ENCODE measurements around the gene ZNF862. TPM values are rescaled to one million over a fixed set of nuclear protein-coding genes. Genes with fewer than 3 reads are reported as not detected.

Gene ZNF862
- total RNA-seq, 1 donor from 2014 or later, result 20.7 TPM

GRCh38 chr7:149862156-149862555 is 24.0 kb downstream of the ZNF862 start:
- ATAC-seq (peak in 1 of 2 donors; percentile 16), DNase-seq (no peak)
- TF ChIP-seq CTCF (IDR thresholded peaks at IDR 0.05), result no peak
- intact Hi-C loops (cut with DNase I), result no loop called here
- H3K27ac ChIP-seq, result no peak overlapping the region
- H3K4me3 ChIP-seq, result no peak overlapping the region
- H3K9me3 ChIP-seq, result no peaks in the 10 kb centered on the region
- peaks cover 69% of the 10 kb centered on the region for H3K36me3 ChIP-seq
- H3K4me1 ChIP-seq, result peaks cover 12% of the 10 kb centered on the region
- H3K27me3 ChIP-seq (ENCODE audit: low read depth), result no peaks in the 10 kb centered on the region

- no peaks in the 10 kb centered on the region for H3K9me3 ChIP-seq
- H3K36me3 ChIP-seq, result peaks cover 69% of the 10 kb centered on the region
- intact Hi-C loops (cut with DNase I), result no loop called here
- no peaks in the 10 kb centered on the region for H3K27me3 ChIP-seq (ENCODE audit: low read depth)
- no peak overlapping the region for H3K27ac ChIP-seq
- ATAC-seq, result no peak
- TF ChIP-seq CTCF (IDR thresholded peaks at IDR 0.05), result no peak
- H3K4me3 ChIP-seq, result no peak overlapping the region
- H3K4me1 ChIP-seq, result peaks cover 12% of the 10 kb centered on the region
- no peak for DNase-seq
These were observed 25.3 kb downstream of the ZNF862 start for GRCh38 chr7:149863500-149863899.

- H3K4me1 ChIP-seq, result peaks cover 12% of the 10 kb centered on the region
- H3K27ac ChIP-seq, result no peak overlapping the region
- DNase-seq (no peak), ATAC-seq (no peak)
- H3K9me3 ChIP-seq, result no peaks in the 10 kb centered on the region
- intact Hi-C loops (cut with DNase I), result no loop called here
- H3K4me3 ChIP-seq, result no peak overlapping the region
- TF ChIP-seq CTCF (IDR thresholded peaks at IDR 0.05), result no peak
- no peaks in the 10 kb centered on the region for H3K27me3 ChIP-seq (ENCODE audit: low read depth)
- peaks cover 69% of the 10 kb centered on the region for H3K36me3 ChIP-seq
These were observed 25.8 kb downstream of the ZNF862 start for GRCh38 chr7:149864023-149864422.

- H3K36me3 ChIP-seq, result peaks cover 63% of the 10 kb centered on the region
- H3K4me3 ChIP-seq, result no peak overlapping the region
- no peaks in the 10 kb centered on the region for H3K27me3 ChIP-seq (ENCODE audit: low read depth)
- ATAC-seq (no peak), DNase-seq (no peak)
- intact Hi-C loops (cut with DNase I), result no loop called here
- peaks cover 12% of the 10 kb centered on the region for H3K4me1 ChIP-seq
- no peaks in the 10 kb centered on the region for H3K9me3 ChIP-seq
- no peak for TF ChIP-seq CTCF (IDR thresholded peaks at IDR 0.05)
- no peak overlapping the region for H3K27ac ChIP-seq
These were observed 26.6 kb downstream of the ZNF862 start for GRCh38 chr7:149864751-149865150.

GRCh38 chr7:149865437-149865836 is 27.3 kb downstream of the ZNF862 start:
- no peak for ATAC-seq
- peak overlapping the region; percentile 46 for H3K27ac ChIP-seq
- intact Hi-C loops (cut with DNase I), result no loop called here
- no peaks in the 10 kb centered on the region for H3K27me3 ChIP-seq (ENCODE audit: low read depth)
- DNase-seq, result no peak
- peaks cover 12% of the 10 kb centered on the region for H3K4me1 ChIP-seq
- TF ChIP-seq CTCF (IDR thresholded peaks at IDR 0.05), result no peak
- H3K36me3 ChIP-seq, result peaks cover 56% of the 10 kb centered on the region
- H3K4me3 ChIP-seq, result no peak overlapping the region
- no peaks in the 10 kb centered on the region for H3K9me3 ChIP-seq
